K562 (cell line): ENCODE results near the gene ARHGAP42. TPM values are rescaled to one million over a fixed set of nuclear protein-coding genes. Genes with fewer than 3 reads are reported as not detected.

Source experiments
- ATAC-seq: fragments of 200-7000 bp; cut with Tn5 transposase; 3 replicates; pipeline ENCODE4 v1.9.1; 2020; ENCODE audit warnings: moderate library complexity
- BruUV-seq: library from RNA; stranded (reverse); fragments of 400-500 nt; replicated peaks from 2 replicates; lab custom pipeline; 2021; lab: Mats Ljungman, UMichigan
- CTCF ChIA-PET: fragments of 300-600 bp; formaldehyde crosslinking; extraction: SDS; loops from one replicate; lab custom pipeline; 2021; ENCODE audit warnings: low intra/inter-chr PET ratio; lab: Yijun Ruan, JAX
- POLR2A ChIA-PET: fragments of 300-600, 350-650 bp; sonication (Branson Sonifier 250); formaldehyde crosslinking; extraction: SDS; loops from one replicate; lab custom pipeline; 2021; ENCODE audit warnings: antibody characterized with exemption, inconsistent platforms; lab: Yijun Ruan, JAX
- DNase-seq, 4 experiments: peaks; one replicate each; pipeline versions ENCODE4 v3.0.0 to v3.0.0-alpha.2; 2011 to 2018; ENCODE audit warnings: low spot score in 3 of 4, mixed read lengths in 3 of 4; ENCODE audit errors: extremely low read depth in 1 of 4
- FAIRE-seq: peaks from 2 replicates; lab custom pipeline; 2011; peaks lifted over from hg19 to GRCh38; lab: Jason Lieb, UNC
- H2AFZ ChIP-seq: 2 replicates; pipeline ENCODE4 v1.6.0; 2011; ENCODE audit warnings: low read depth, low read length, control low read depth, inconsistent platforms
- H3K27ac ChIP-seq: fragments of 200-600 bp; 3 replicates; pipeline ENCODE4 v1.8.0; 2011; ENCODE audit warnings: low read depth, mild to moderate bottlenecking, control low read depth, inconsistent platforms, low read length, moderate library complexity, mixed read lengths; ENCODE audit errors: extremely low read depth
- H3K27me3 ChIP-seq, 2 experiments: fragments of 300-600 bp in 1 of 2; 2 replicates in 1 of 2; 3 replicates in 1 of 2; pipeline versions ENCODE4 v1.6.0 to v1.8.0; 2011; ENCODE audit warnings: inconsistent platforms in 2 of 2, low read length in 2 of 2, mild to moderate bottlenecking in 1 of 2, mixed read lengths in 1 of 2, moderate library complexity in 1 of 2; ENCODE audit not compliant: control insufficient read depth in 2 of 2, insufficient read depth in 2 of 2
- H3K36me3 ChIP-seq: fragments of 300-600 bp; 3 replicates; pipeline ENCODE4 v1.8.0; 2011; ENCODE audit warnings: mild to moderate bottlenecking, low read length, inconsistent platforms; ENCODE audit not compliant: control insufficient read depth, insufficient read depth
- H3K4me1 ChIP-seq, 2 experiments: fragments of 200-600 bp in 1 of 2; replicated peaks in 1 of 2; 2 replicates in 1 of 2; 3 replicates in 1 of 2; pipeline versions ENCODE4 v1.5.1 to v1.8.0; 2011; ENCODE audit warnings: inconsistent platforms in 2 of 2, low read length in 2 of 2, mild to moderate bottlenecking in 1 of 2, mixed read lengths in 1 of 2, moderate library complexity in 1 of 2; ENCODE audit not compliant: control insufficient read depth in 2 of 2, insufficient read depth in 2 of 2
- H3K4me2 ChIP-seq: 2 replicates; pipeline ENCODE4 v1.6.1; 2011; ENCODE audit warnings: low read length, control low read depth, inconsistent platforms, mixed read lengths; ENCODE audit not compliant: insufficient read depth
- H3K4me3 ChIP-seq: fragments of 200-600 bp; sonication (generic), shearing (Covaris generic); 2 replicates; pipeline ENCODE4 v1.5.1; 2016; ENCODE audit warnings: control low read depth, inconsistent platforms
- H3K79me2 ChIP-seq: fragments of 200-600 bp; 3 replicates; pipeline ENCODE4 v1.8.0; 2011; ENCODE audit warnings: low read length, inconsistent platforms; ENCODE audit not compliant: control insufficient read depth, insufficient read depth
- H3K9ac ChIP-seq, 2 experiments: 2 replicates each; pipeline versions ENCODE4 v1.6.0 to v1.6.1; 2011; ENCODE audit warnings: low read depth in 2 of 2, low read length in 2 of 2, control low read depth in 1 of 2, inconsistent platforms in 1 of 2, mild to moderate bottlenecking in 1 of 2, mixed read lengths in 1 of 2; ENCODE audit not compliant: insufficient read depth in 1 of 2
- H3K9me1 ChIP-seq: one replicate; pipeline ENCODE4 v1.6.0; 2011; ENCODE audit warnings: inconsistent platforms, mild to moderate bottlenecking, low read length, moderate library complexity; ENCODE audit not compliant: control insufficient read depth, insufficient read depth
- H3K9me3 ChIP-seq: replicated peaks from 2 replicates; pipeline ENCODE4 v1.5.1; 2011; ENCODE audit warnings: low read depth, low read length, inconsistent platforms; ENCODE audit not compliant: control insufficient read depth, insufficient read depth
- H4K20me1 ChIP-seq: replicated peaks from 2 replicates; pipeline ENCODE4 v1.6.1; 2011; ENCODE audit warnings: low read length, inconsistent platforms, mixed read lengths; ENCODE audit not compliant: control insufficient read depth, insufficient read depth
- ARID4B ChIP-seq: sonication (generic); formaldehyde crosslinking; IDR thresholded peaks from 2 replicates; pipeline ENCODE4 v1.8.0; 2022; ENCODE audit warnings: mild to moderate bottlenecking, missing genetic modification reagents
- DPF2 ChIP-seq: fragments of 450-650 bp; IDR thresholded peaks from 2 replicates; pipeline ENCODE4 v1.6.1; 2016
- EHMT2 ChIP-seq: fragments of 450-650 bp; IDR thresholded peaks from 2 replicates; pipeline ENCODE4 v1.6.1; 2018; ENCODE audit warnings: antibody characterized with exemption
- GMEB1 ChIP-seq: fragments of 250-450 bp; sonication (Bioruptor Pico); IDR thresholded peaks from 2 replicates; pipeline ENCODE4 v1.4.0; 2020; ENCODE audit warnings: mild to moderate bottlenecking
- PCBP1 ChIP-seq: fragments of 200-400 bp; formaldehyde crosslinking; IDR thresholded peaks from 2 replicates; pipeline ENCODE4 v1.6.1; 2018; ENCODE audit warnings: mild to moderate bottlenecking, low read depth, low read length; ENCODE audit not compliant: poor library complexity, severe bottlenecking
- POLR2AphosphoS5 ChIP-seq: IDR thresholded peaks from 2 replicates; pipeline ENCODE4 v1.6.1; 2011; ENCODE audit warnings: mild to moderate bottlenecking, low read depth, low read length, moderate library complexity; ENCODE audit not compliant: control insufficient read depth, insufficient read depth
- SIX5 ChIP-seq, 2 experiments: IDR thresholded peaks; 2 replicates each; pipeline ENCODE4 v1.6.1; 2011; ENCODE audit warnings: low read length in 2 of 2, borderline replicate concordance in 1 of 2, low read depth in 1 of 2, mild to moderate bottlenecking in 1 of 2, moderate library complexity in 1 of 2; ENCODE audit not compliant: insufficient read depth in 1 of 2
- ZNF408 ChIP-seq: fragments of 250-450 bp; sonication (Bioruptor Pico); IDR thresholded peaks from 2 replicates; pipeline ENCODE4 v1.4.0; 2020; ENCODE audit warnings: low read depth, mild to moderate bottlenecking, moderate library complexity
- WGBS: fragments of 100-300 bp; shearing (Covaris generic); methylation state at CpG from one replicate; pipeline ENCODE4 v1.1.6; 2016; ENCODE audit warnings: low coverage, mixed read lengths; ENCODE audit not compliant: insufficient coverage; ENCODE audit errors: missing lambda C conversion rate; 5-methylcytosine and 5-hydroxymethylcytosine counted together
- in situ Hi-C: fragments of 300-500 bp; cut with MboI; formaldehyde crosslinking; loops from 4 replicates; pipeline ENCODE4 v1.15.0; 2018; ENCODE audit warnings: inconsistent platforms, mixed read lengths
- intact Hi-C: fragments of 100-400 bp; cut with micrococcal nuclease; formaldehyde crosslinking; loops from 2 replicates; pipeline ENCODE4 v1.14.2; 2022
- polyA plus RNA-seq, 8 experiments: library from polyadenylated mRNA; depleted of rRNA in 4 of 8; stranded (reverse) in 5 of 8; unstranded in 3 of 8; fragments of >200 nt; fragmentation: Nextera tagmentation in 2 of 8; fragmentation: Illumina TruSeq in 1 of 8; extraction: Ambion mirVana in 2 of 8; extraction: Trizol in 1 of 8; gene quantifications; 2 replicates each; pipeline versions ENCODE4 v1.2.1 to v1.2.3, GENCODE V29; 2011 to 2014; ENCODE audit warnings: inconsistent platforms in 1 of 8, missing spikeins in 1 of 8
- total RNA-seq, 7 experiments: library from RNA; depleted of rRNA in 6 of 7; stranded (reverse); fragments of >200 nt in 6 of 7; fragmentation: Illumina TruSeq in 2 of 7; extraction: Trizol in 2 of 7; gene quantifications; 2 replicates each; pipeline versions ENCODE4 v1.2.1 to v1.2.3, GENCODE V29; 2011 to 2021; ENCODE audit warnings: low replicate concordance in 1 of 7

The ARHGAP42 gene
- total and polyA plus RNA-seq, 9 of the 15 experiments (the other 6 are each of a cell fraction or from before 2014, with no cell fraction given), result 0.95 to 6.1 (median 2.4) TPM

GRCh38 chr11:100715165-100715761, 28.2 kb downstream of the ARHGAP42 start:
- Histone ChIP-seq H3K27ac (no peak overlapping the region), H3K36me3 (no peaks in the 10 kb centered on the region), H3K4me2 (no peak overlapping the region), H4K20me1 (no peaks in the 10 kb centered on the region), H3K79me2 (no peaks in the 10 kb centered on the region), H3K4me3 (no peak overlapping the region), H3K27me3 (no peaks in the 10 kb centered on the region), H2AFZ (no peak overlapping the region), H3K9me1 (no peaks in the 10 kb centered on the region), H3K4me1 (no peaks in the 10 kb centered on the region), H3K9ac (no peak overlapping the region), H3K9me3 (no peaks in the 10 kb centered on the region)
- intact Hi-C loops (no loop called here), in situ Hi-C loops (no loop called here)
- ChIA-PET POLR2A (no interaction called here), CTCF (no interaction called here)
- TF ChIP-seq EHMT2, result no peak
- DNase-seq (no peak), ATAC-seq (no peak), FAIRE-seq (no peak)
- no TSS peak for BruUV-seq
- WGBS, result 48% methylated on average over 3 of the region's 3 CpGs

GRCh38 chr11:100716838-100717237, 29.8 kb downstream of the ARHGAP42 start:
- WGBS, result 34% methylated on average over 3 of the region's 3 CpGs
- Histone ChIP-seq H3K79me2 (no peaks in the 10 kb centered on the region), H3K4me1 (no peaks in the 10 kb centered on the region), H4K20me1 (no peaks in the 10 kb centered on the region), H3K9me3 (0 out of 2 replicates have a peak, but pooled peaks cover 2% of the 10 kb centered on the region), H3K4me2 (no peak overlapping the region), H3K27ac (no peak overlapping the region), H2AFZ (no peak overlapping the region), H3K9me1 (no peaks in the 10 kb centered on the region), H3K4me3 (no peak overlapping the region), H3K36me3 (no peaks in the 10 kb centered on the region), H3K9ac (no peak overlapping the region), H3K27me3 (no peaks in the 10 kb centered on the region)
- in situ Hi-C loops (no loop called here), intact Hi-C loops (no loop called here)
- BruUV-seq, result no TSS peak
- ChIA-PET POLR2A (no interaction called here), CTCF (no interaction called here)
- TF ChIP-seq DPF2 (no peak), PCBP1 (no peak), SIX5 (IDR thresholded peaks at IDR 0.05; ENCODE audit: borderline replicate concordance in 1 of 2, insufficient read depth in 1 of 2, low read depth in 1 of 2, low read length in 2 of 2) (no peak), POLR2AphosphoS5 (no peak), ZNF408 (no peak), ARID4B (CRISPR knock-in tag) (no peak), GMEB1 (CRISPR knock-in tag) (no peak)
- DNase-seq, result no peak
- ATAC-seq, result no peak
- FAIRE-seq, result no peak
